ENCODE results near the gene CYP2F1.

The CYP2F1 gene

DNA sequence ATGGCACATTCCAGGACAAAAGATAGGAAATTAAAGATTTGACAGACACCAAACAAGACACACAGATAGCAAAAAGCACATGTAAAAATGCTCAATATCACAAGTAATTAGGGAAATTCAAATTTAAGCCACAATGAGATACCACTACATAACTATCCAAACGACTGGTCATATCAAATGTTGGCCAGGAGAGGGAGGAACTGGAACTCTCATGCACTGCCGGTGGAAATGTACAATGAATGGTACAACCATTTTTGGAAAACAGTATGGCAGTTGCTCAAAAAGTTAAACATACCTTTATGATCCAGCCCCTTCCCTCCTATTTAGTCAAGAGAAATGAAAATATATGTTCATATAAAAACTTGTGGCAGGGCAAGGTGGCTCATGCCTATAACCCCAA is 42.0 kb downstream of the CYP2F1 start:
- Histone ChIP-seq H3K9me3 (ENCODE audit: low read length) (no peaks in the 10 kb centered on the region), H3K4me1 (ENCODE audit: insufficient read depth, low read length) (no peaks in the 10 kb centered on the region), H3K27ac (ENCODE audit: low read depth, low read length) (no peak overlapping the region), H3K9ac (ENCODE audit: low read length) (no peak overlapping the region), H3K36me3 (ENCODE audit: insufficient read depth, low read length) (no peaks in the 10 kb centered on the region), H3K27me3 (ENCODE audit: control insufficient read depth in 1 of 2, insufficient read depth in 2 of 2, low read length in 2 of 2) (no peaks in the 10 kb centered on the region), H3K4me3 (ENCODE audit: low read depth in 1 of 2, low read length in 2 of 2) (no peak overlapping the region)

DNA sequence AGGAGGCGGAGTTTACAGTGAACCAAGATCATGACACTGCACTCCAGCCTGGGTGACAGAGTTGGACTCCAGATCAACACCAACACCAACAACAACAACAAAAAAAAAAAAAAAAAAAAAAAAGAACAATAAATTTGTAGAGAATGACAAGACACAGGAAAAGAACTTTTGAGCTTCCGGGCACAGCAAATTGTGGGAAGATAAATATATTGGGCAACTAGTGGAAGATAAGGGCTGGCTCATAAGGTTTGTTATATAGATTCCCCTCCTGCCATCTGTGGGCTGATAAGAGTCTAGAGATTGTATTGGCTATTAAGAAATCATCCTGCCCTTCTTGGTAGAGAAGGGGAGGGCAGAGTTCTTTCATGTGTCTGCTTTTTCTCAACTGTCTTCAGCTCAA is 45.6 kb downstream of the CYP2F1 start:
- Histone ChIP-seq H3K36me3 (ENCODE audit: insufficient read depth, low read length) (no peaks in the 10 kb centered on the region), H3K9ac (ENCODE audit: low read length) (no peak overlapping the region), H3K4me3 (ENCODE audit: low read depth in 1 of 2, low read length in 2 of 2) (no peak overlapping the region), H3K27ac (ENCODE audit: low read depth, low read length) (no peak overlapping the region), H3K9me3 (ENCODE audit: low read length) (no peaks in the 10 kb centered on the region), H3K4me1 (ENCODE audit: insufficient read depth, low read length) (no peaks in the 10 kb centered on the region), H3K27me3 (ENCODE audit: control insufficient read depth in 1 of 2, insufficient read depth in 2 of 2, low read length in 2 of 2) (no peaks in the 10 kb centered on the region)

DNA sequence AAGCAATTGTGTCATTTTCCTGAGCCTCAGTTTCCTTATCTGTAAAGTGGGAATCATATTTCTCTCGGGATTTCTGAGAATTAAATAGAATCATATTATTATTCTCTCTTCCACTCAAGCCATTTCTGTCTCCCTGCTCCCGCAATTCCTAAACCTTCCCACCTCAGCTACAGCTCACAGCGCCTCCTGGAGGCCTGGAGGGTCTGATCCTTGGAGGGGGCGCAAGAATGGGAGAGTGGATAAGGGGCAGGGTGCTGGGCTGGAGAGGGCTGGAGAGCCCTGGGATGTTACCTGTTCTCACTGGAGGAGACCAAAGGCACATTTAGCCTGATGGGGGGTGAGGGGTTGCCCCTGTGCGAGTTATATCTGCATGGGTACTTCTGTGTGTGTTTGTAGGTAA is 47.7 kb downstream of the CYP2F1 start:
- H3K4me3 ChIP-seq (ENCODE audit: low read depth in 1 of 2, low read length in 2 of 2), result no peak overlapping the region
- H3K9me3 ChIP-seq (ENCODE audit: low read length), result no peaks in the 10 kb centered on the region
- H3K4me1 ChIP-seq (ENCODE audit: insufficient read depth, low read length), result no peaks in the 10 kb centered on the region
- H3K9ac ChIP-seq (ENCODE audit: low read length), result no peak overlapping the region
- H3K27ac ChIP-seq (ENCODE audit: low read depth, low read length), result no peak overlapping the region
- H3K27me3 ChIP-seq (ENCODE audit: control insufficient read depth in 1 of 2, insufficient read depth in 2 of 2, low read length in 2 of 2), result no peaks in the 10 kb centered on the region
- no peaks in the 10 kb centered on the region for H3K36me3 ChIP-seq (ENCODE audit: insufficient read depth, low read length)

DNA sequence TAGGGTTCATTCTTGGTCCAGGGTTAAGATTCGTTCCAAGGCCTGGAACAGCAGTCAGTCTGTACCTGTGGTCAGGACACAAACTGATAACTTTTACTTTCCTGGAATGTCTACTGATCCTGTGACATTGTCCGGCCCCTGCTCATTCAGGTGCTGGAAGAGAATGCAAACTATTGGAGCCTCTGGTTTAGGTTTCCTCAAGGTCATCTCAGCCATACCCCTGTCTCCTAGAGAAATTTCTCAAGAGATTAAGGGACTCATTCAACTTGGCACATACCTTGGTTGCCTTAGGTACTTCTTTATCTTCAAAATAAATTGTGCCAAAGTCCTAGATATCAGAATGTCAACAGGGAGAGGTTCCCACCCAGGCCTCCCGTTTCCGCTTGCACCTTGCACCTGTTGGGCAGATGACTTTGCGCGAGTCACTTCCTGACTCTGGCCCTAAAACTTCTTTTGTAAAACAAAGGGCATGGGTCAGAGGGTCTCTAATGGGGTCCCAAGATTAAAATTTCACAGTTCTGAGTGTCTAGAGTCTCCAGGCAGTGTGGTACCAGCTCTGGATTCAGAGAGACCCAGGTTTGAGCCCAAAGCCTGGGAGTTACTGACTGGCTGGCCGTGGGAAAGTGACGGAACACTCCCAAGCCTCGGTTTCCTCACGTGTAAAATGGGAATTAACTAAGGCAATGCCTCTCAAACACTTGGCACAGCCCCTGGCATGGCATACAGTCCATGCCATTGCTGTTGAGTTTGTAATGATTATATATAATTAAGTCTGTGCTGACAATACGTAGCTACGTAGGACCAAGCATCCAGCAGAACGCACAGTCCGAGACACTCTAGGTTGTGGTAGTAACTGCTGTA is 52.9 kb downstream of the CYP2F1 start:
- H3K4me3 ChIP-seq (ENCODE audit: low read depth in 1 of 2, low read length in 2 of 2), result no peak overlapping the region
- no peak overlapping the region for H3K9ac ChIP-seq (ENCODE audit: low read length)
- no peaks in the 10 kb centered on the region for H3K36me3 ChIP-seq (ENCODE audit: insufficient read depth, low read length)
- no peak overlapping the region for H3K27ac ChIP-seq (ENCODE audit: low read depth, low read length)
- no peaks in the 10 kb centered on the region for H3K9me3 ChIP-seq (ENCODE audit: low read length)
- H3K27me3 ChIP-seq (ENCODE audit: control insufficient read depth in 1 of 2, insufficient read depth in 2 of 2, low read length in 2 of 2), result no peaks in the 10 kb centered on the region
- no peaks in the 10 kb centered on the region for H3K4me1 ChIP-seq (ENCODE audit: insufficient read depth, low read length)

DNA sequence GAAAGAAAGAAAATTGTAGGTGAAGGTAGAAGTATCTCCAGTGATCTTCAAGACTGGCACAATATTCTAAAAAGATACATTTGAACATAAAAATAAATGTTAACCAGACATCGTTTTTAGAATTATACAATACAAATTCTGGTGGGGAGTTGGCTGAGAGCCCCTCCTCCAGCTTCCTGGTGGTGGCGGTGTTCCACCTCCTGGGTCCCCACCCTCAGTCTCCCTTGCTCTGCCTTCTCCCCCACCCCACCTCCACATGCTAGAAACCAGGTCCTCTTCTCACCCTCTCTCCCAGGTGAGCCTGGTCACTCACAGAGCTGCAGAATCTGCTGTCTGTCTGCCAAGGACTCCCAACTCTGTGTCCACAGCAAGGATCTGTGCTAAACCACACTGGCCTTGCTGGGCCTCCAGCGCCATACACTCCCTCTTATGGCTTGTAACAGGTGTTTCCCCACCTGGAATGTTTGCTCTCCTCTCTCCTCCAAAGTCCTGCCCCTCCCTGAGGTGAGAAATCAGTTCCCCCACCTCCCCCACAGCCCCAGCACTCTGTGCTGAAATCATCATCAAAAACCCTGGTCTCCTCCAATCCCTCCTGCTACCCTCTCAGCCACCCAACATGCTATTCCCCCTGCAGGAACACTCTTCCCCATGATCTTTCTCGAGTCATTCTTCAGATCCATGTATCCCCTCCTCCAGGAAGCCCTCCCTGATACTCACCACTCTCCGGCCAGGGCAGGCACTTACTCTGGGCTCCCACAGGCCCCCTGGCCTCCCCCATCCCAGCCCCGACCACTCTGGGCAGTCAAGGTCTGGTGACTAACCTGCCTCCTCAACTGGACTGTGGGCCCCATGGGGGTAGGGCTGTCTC is 58.3 kb downstream of the CYP2F1 start:
- Histone ChIP-seq H3K4me1 (ENCODE audit: insufficient read depth, low read length) (peaks cover 4% of the 10 kb centered on the region), H3K4me3 (ENCODE audit: low read depth in 1 of 2, low read length in 2 of 2) (no peak overlapping the region), H3K27me3 (ENCODE audit: control insufficient read depth in 1 of 2, insufficient read depth in 2 of 2, low read length in 2 of 2) (no peaks in the 10 kb centered on the region), H3K27ac (ENCODE audit: low read depth, low read length) (no peak overlapping the region), H3K9ac (ENCODE audit: low read length) (no peak overlapping the region), H3K36me3 (ENCODE audit: insufficient read depth, low read length) (no peaks in the 10 kb centered on the region), H3K9me3 (ENCODE audit: low read length) (no peaks in the 10 kb centered on the region)

DNA sequence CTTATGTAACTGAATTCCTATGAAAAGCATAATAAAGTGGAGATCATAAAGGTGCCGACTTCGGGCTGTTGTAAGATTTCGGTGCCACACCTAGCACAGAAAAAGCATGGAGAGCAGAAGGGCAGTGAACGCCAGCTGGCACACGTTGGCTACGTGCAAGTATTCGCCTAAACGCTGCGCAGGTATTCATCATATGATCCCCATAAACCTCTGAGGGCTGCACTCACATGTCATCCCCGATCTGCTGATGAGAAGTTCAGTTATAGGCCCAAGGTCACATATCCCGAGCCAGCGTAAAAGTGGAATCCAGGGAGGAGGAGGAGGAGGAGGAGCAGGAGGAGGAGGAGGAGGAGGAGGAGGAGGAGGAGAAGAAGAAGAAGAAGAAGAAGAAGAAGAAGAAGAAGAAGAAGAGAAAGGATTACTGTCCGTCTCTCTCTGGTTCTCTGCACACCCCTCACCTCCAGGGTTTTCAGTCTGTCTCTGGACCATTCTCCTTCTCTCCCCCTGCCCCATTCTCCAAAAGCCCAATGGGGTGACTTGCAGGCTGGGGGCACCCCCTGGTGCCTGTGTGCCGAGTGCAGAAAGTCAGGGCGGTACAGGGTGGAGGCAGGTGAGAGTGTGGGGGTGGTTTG is 60.2 kb downstream of the CYP2F1 start:
- H3K4me3 ChIP-seq (ENCODE audit: low read depth in 1 of 2, low read length in 2 of 2), result no peak overlapping the region
- no peak overlapping the region for H3K9ac ChIP-seq (ENCODE audit: low read length)
- H3K27me3 ChIP-seq (ENCODE audit: control insufficient read depth in 1 of 2, insufficient read depth in 2 of 2, low read length in 2 of 2), result no peaks in the 10 kb centered on the region
- no peaks in the 10 kb centered on the region for H3K9me3 ChIP-seq (ENCODE audit: low read length)
- no peaks in the 10 kb centered on the region for H3K36me3 ChIP-seq (ENCODE audit: insufficient read depth, low read length)
- no peak overlapping the region for H3K27ac ChIP-seq (ENCODE audit: low read depth, low read length)
- H3K4me1 ChIP-seq (ENCODE audit: insufficient read depth, low read length), result peaks cover 4% of the 10 kb centered on the region

DNA sequence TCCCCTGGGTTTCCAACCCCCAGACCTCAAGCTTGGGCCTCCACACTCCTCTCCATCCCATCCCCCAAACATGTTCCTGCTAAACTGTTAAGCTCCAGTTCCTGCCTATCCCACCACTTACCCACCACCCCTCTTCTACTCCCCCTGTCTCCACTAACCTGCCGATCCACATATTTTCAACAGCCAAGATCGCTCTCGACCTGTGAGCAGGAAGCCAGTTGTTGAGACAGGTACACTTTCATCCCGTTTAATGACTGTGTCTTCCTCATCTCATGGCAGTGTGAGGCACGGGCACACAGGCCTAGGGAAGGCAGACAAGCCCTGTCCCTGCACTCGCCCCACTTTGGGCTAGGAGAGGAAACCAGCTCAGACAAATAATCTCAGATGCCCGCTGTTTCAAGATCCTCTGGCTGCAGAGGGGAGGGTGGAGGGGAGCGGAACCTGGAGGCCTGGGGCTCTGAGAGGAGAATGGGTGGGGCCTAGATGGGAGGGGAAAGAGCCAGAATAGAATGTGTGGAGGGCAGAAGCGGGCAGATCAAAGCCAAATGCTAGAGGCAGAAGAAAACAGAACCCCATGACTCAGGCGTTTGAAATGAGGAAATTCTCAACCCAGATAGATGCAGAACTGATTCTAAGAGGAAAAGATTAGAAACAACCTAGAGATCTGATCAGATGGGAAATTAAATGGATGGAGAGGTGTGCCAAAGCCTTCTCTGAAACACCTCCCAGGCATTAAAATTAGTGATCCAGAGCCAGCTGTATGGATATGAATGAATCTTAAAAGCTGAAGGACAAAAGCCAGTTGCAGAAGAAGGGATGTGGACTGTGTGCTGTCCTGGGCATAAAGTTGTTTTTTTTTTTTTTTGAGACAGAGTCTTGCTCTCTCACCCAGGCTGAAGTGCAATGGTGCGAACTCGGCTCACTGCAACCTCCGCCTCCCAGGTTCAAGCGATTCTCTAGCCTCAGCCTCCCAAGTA is 61.9 kb downstream of the CYP2F1 start:
- Histone ChIP-seq H3K27me3 (ENCODE audit: control insufficient read depth in 1 of 2, insufficient read depth in 2 of 2, low read length in 2 of 2) (no peaks in the 10 kb centered on the region), H3K9me3 (ENCODE audit: low read length) (no peaks in the 10 kb centered on the region), H3K36me3 (ENCODE audit: insufficient read depth, low read length) (no peaks in the 10 kb centered on the region), H3K4me1 (ENCODE audit: insufficient read depth, low read length) (peaks cover 4% of the 10 kb centered on the region), H3K4me3 (ENCODE audit: low read depth in 1 of 2, low read length in 2 of 2) (no peak overlapping the region), H3K9ac (ENCODE audit: low read length) (no peak overlapping the region), H3K27ac (ENCODE audit: low read depth, low read length) (no peak overlapping the region)
